IMR-90 (cell line): ENCODE measurements around the gene GUCY2D. TPM values are rescaled to one million over a fixed set of nuclear protein-coding genes. Genes with fewer than 3 reads are reported as not detected.

Source experiments
- ATAC-seq: fragments of 200-7000 bp; cut with Tn5 transposase; 2 replicates; pipeline ENCODE4 v1.9.1; 2020; ENCODE audit warnings: low read depth, mild to moderate bottlenecking, moderate library complexity
- BruUV-seq: library from RNA; stranded (reverse); fragments of 400-500 nt; replicated peaks from 2 replicates; lab custom pipeline; 2021; lab: Mats Ljungman, UMichigan
- CTCF ChIA-PET: fragments of 300-600 bp; formaldehyde crosslinking; extraction: SDS; loops from one replicate; lab custom pipeline; 2021; ENCODE audit warnings: antibody characterized with exemption; lab: Yijun Ruan, JAX
- POLR2A ChIA-PET: fragments of 300-600 bp; sonication (Branson Sonifier 250); formaldehyde crosslinking; loops from one replicate; lab custom pipeline; 2022; ENCODE audit warnings: antibody characterized with exemption; ENCODE audit not compliant: unreplicated experiment; lab: Charles Lee
- DNase-seq: peaks from one replicate; pipeline ENCODE4 v3.0.0; 2013
- H2AFZ ChIP-seq: replicated peaks from 2 replicates; pipeline ENCODE3; 2013; ENCODE audit warnings: low read length, mild to moderate bottlenecking; ENCODE audit not compliant: poor library complexity
- H2AK5ac ChIP-seq: 2 replicates; pipeline ENCODE4 v1.6.1; 2013; ENCODE audit warnings: low read depth, low read length, inconsistent platforms
- H2AK9ac ChIP-seq: replicated peaks from 2 replicates; pipeline ENCODE3; 2013; ENCODE audit warnings: mild to moderate bottlenecking, low read depth, low read length, moderate library complexity; ENCODE audit not compliant: poor library complexity
- H2BK120ac ChIP-seq: 2 replicates; pipeline ENCODE4 v1.6.1; 2013; ENCODE audit warnings: low read depth, low read length, inconsistent platforms
- H2BK15ac ChIP-seq: 3 replicates; pipeline ENCODE4 v1.6.1; 2013; ENCODE audit warnings: low read depth, low read length, inconsistent platforms
- H2BK20ac ChIP-seq: 2 replicates; pipeline ENCODE4 v1.6.1; 2013; ENCODE audit warnings: low read depth, mild to moderate bottlenecking, inconsistent platforms, low read length, moderate library complexity
- H2BK5ac ChIP-seq: 2 replicates; pipeline ENCODE4 v1.6.1; 2013; ENCODE audit warnings: mild to moderate bottlenecking, low read depth, low read length, inconsistent platforms; ENCODE audit not compliant: poor library complexity, severe bottlenecking
- H3K14ac ChIP-seq: replicated peaks from 2 replicates; pipeline ENCODE4 v1.6.1; 2013; ENCODE audit warnings: low read depth, low read length, inconsistent platforms
- H3K18ac ChIP-seq: 2 replicates; pipeline ENCODE4 v1.6.1; 2013; ENCODE audit warnings: low read depth, low read length, control low read depth
- H3K23ac ChIP-seq: 2 replicates; pipeline ENCODE4 v1.6.1; 2013; ENCODE audit warnings: low read depth, low read length, inconsistent platforms
- H3K27ac ChIP-seq: 2 replicates; pipeline ENCODE4 v1.5.1; 2013; ENCODE audit warnings: mild to moderate bottlenecking, control low read depth, low read length; ENCODE audit not compliant: insufficient read depth
- H3K27me3 ChIP-seq: 2 replicates; pipeline ENCODE4 v1.6.1; 2013; ENCODE audit warnings: low read length; ENCODE audit not compliant: control insufficient read depth, insufficient read depth
- H3K36me3 ChIP-seq: 2 replicates; pipeline ENCODE4 v1.6.1; 2013; ENCODE audit warnings: low read length, mixed read lengths; ENCODE audit not compliant: control insufficient read depth, insufficient read depth
- H3K4ac ChIP-seq: 2 replicates; pipeline ENCODE4 v1.6.1; 2013; ENCODE audit warnings: low read depth, low read length, inconsistent platforms
- H3K4me1 ChIP-seq: 2 replicates; pipeline ENCODE4 v1.6.1; 2013; ENCODE audit warnings: low read length, mixed read lengths; ENCODE audit not compliant: control insufficient read depth, insufficient read depth
- H3K4me2 ChIP-seq: 2 replicates; pipeline ENCODE4 v1.6.1; 2013; ENCODE audit warnings: low read depth, mild to moderate bottlenecking, control low read depth, low read length, moderate library complexity
- H3K4me3 ChIP-seq: 2 replicates; pipeline ENCODE4 v1.5.1; 2013; ENCODE audit warnings: low read depth, mild to moderate bottlenecking, control low read depth, low read length, moderate library complexity; ENCODE audit not compliant: insufficient read depth
- H3K56ac ChIP-seq: 2 replicates; pipeline ENCODE4 v1.6.1; 2013; ENCODE audit warnings: low read length, inconsistent platforms; ENCODE audit not compliant: insufficient read depth; ENCODE audit errors: extremely low read depth
- H3K79me1 ChIP-seq, 2 experiments: 2 replicates each; pipeline ENCODE4 v1.6.1; 2013; ENCODE audit warnings: low read length in 2 of 2, inconsistent platforms in 1 of 2, low read depth in 1 of 2
- H3K9ac ChIP-seq: 2 replicates; pipeline ENCODE4 v1.6.1; 2013; ENCODE audit warnings: low read depth, low read length, control low read depth
- H3K9me1 ChIP-seq: 2 replicates; pipeline ENCODE4 v1.6.1; 2013; ENCODE audit warnings: low read length, inconsistent platforms; ENCODE audit not compliant: insufficient read depth
- H3K9me3 ChIP-seq: 2 replicates; pipeline ENCODE4 v1.6.1; 2013; ENCODE audit warnings: low read length; ENCODE audit not compliant: control insufficient read depth, insufficient read depth
- H4K20me1 ChIP-seq: 2 replicates; pipeline ENCODE4 v1.6.1; 2013; ENCODE audit warnings: low read length, inconsistent platforms; ENCODE audit not compliant: insufficient read depth
- H4K5ac ChIP-seq: 2 replicates; pipeline ENCODE4 v1.6.1; 2013; ENCODE audit warnings: mild to moderate bottlenecking, low read depth, low read length, control low read depth
- H4K8ac ChIP-seq, 2 experiments: 2 replicates each; pipeline ENCODE4 v1.6.1; 2013; ENCODE audit warnings: low read depth in 2 of 2, low read length in 2 of 2, control low read depth in 1 of 2, inconsistent platforms in 1 of 2
- H4K91ac ChIP-seq: 2 replicates; pipeline ENCODE4 v1.6.1; 2013; ENCODE audit warnings: low read depth, low read length, inconsistent platforms; ENCODE audit not compliant: insufficient read depth
- BHLHE40 ChIP-seq: fragments of 150-350 bp; IDR thresholded peaks from 2 replicates; pipeline ENCODE4 v1.6.1; 2016; ENCODE audit warnings: mild to moderate bottlenecking, low read depth, low read length
- CTCF ChIP-seq: conservative IDR thresholded peaks from 2 replicates; pipeline ENCODE4 v1.5.1; 2012; ENCODE audit warnings: mild to moderate bottlenecking, low read depth, low read length, improper control_type of control experiment
- FOS ChIP-seq: fragments of 150-350 bp; IDR thresholded peaks from 2 replicates; pipeline ENCODE4 v1.6.1; 2016; ENCODE audit warnings: low read depth, low read length
- MAFK ChIP-seq: IDR thresholded peaks from 2 replicates; pipeline ENCODE4 v1.6.1; 2012; ENCODE audit warnings: low read depth, low read length, improper control_type of control experiment
- MXI1 ChIP-seq: IDR thresholded peaks from 2 replicates; pipeline ENCODE4 v1.6.1; 2012; ENCODE audit warnings: low read depth, mild to moderate bottlenecking, low read length, moderate library complexity, borderline replicate concordance
- NFE2L2 ChIP-seq: fragments of 150-350 bp; IDR thresholded peaks from 2 replicates; pipeline ENCODE4 v1.6.1; 2016; ENCODE audit warnings: low read depth, mild to moderate bottlenecking, low read length
- POLR2A ChIP-seq: IDR thresholded peaks from 2 replicates; pipeline ENCODE4 v1.6.1; 2012; ENCODE audit warnings: mild to moderate bottlenecking, low read depth, low read length
- WGBS, 2 experiments: methylation state at CpG; one replicate each; pipeline versions ENCODE4 v1.1.5 to v1.1.7; 2013; ENCODE audit warnings: missing lambda C conversion rate in 2 of 2; ENCODE audit not compliant: insufficient read length in 1 of 2; ENCODE audit errors: extremely low coverage in 2 of 2; 5-methylcytosine and 5-hydroxymethylcytosine counted together
- dilution Hi-C: fragments of 300-500 bp; cut with HindIII; formaldehyde crosslinking; loops from one replicate; pipeline ENCODE4 v1.14.3; 2018; ENCODE audit warnings: low sequenced_read_pairs; ENCODE audit not compliant: unreplicated experiment
- in situ Hi-C: fragments of 300-500 bp; cut with MboI; formaldehyde crosslinking; loops from 3 replicates; pipeline ENCODE4 v1.14.3; 2019; ENCODE audit warnings: low sequenced_read_pairs, inconsistent platforms, mixed read lengths
- intact Hi-C: fragments of 100-400 bp; cut with micrococcal nuclease; formaldehyde crosslinking; loops from 2 replicates; pipeline ENCODE4 v1.10.0; 2022
- polyA plus RNA-seq, 3 experiments: library from polyadenylated mRNA; depleted of rRNA; stranded (reverse); fragments of >200 nt; gene quantifications; 2 replicates each; pipeline ENCODE4 v1.2.3, GENCODE V29; 2012; ENCODE audit warnings: low replicate concordance in 1 of 3
- total RNA-seq: library from RNA; depleted of rRNA; stranded (reverse); fragments of >200 nt; gene quantifications from 2 replicates; pipeline ENCODE4 v1.2.3, GENCODE V29; 2012

The GUCY2D gene
- total and polyA plus RNA-seq, 2 of the 4 experiments (the other 2 are of a cell fraction): 0.03 TPM; not detected in 1

DNA sequence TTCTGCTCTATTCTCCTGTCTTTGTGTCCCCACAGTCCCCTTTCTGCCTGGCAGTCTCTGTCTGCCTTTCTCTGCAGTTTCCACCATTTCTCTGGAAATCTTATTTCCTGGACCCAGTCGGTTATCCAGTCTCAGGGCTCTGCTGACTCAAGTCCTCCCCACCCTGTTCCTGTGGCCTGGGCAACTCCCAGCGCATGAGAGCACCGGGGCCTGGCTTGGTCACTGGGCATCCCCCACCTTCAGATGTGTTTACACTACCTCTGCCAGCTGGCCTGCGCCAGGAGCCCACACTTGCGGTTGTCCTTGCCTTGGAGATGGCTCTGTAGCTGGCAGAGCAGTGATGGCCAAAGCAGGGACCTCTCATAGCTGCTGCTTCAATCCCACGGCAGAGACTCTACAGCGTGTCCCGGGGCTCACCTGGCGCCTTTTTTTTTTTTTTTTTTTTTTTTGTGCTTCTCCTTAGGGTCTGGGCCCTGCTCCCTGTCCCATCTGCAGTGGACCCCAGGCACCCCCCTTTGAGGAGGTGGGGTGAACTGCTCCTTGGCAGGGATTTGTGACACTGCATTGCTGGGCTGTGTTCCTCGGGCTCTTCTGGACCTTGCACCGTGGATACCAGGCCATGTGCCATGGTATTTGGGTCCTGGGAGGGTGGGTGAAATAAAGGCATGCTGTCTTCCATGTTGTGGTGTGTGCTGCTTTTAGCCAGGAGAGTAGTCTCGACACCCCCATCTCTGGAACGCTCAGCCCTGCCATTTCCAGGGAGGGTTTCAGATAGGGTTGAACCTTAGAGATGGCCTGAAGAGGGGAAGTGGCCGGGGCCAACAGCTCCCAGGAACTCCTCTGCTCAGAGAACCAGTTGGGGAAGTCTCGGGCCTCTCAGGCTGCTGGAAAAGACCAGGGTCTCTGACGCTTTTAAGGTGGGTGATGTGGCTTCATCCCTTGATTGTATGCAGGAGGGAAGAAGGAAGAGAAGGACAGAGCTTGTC, 17.5 kb downstream of the GUCY2D start:
- Histone ChIP-seq H3K9ac (no peak overlapping the region), H3K4me3 (no peak overlapping the region), H3K4me2 (no peak overlapping the region), H3K9me1 (no peaks in the 10 kb centered on the region), H3K18ac (no peak overlapping the region), H2BK15ac (no peak overlapping the region), H3K56ac (no peak overlapping the region), H4K91ac (no peak overlapping the region), H4K20me1 (no peaks in the 10 kb centered on the region), H3K4me1 (peaks cover 3% of the 10 kb centered on the region; the same call in 1 of the 2 replicates), H3K4ac (no peak overlapping the region), H3K79me1 (no peaks in the 10 kb centered on the region), H3K36me3 (no peaks in the 10 kb centered on the region), H2BK120ac (no peak overlapping the region), H3K14ac (no peak overlapping the region), H3K27me3 (peaks cover 49% of the 10 kb centered on the region), H2BK5ac (no peak overlapping the region), H3K23ac (no peak overlapping the region), H4K8ac (no peak overlapping the region), H3K27ac (no peak overlapping the region), H2AK9ac (no peak overlapping the region), H2BK20ac (no peak overlapping the region), H2AK5ac (no peak overlapping the region), H2AFZ (no peak overlapping the region), H3K9me3 (no peaks in the 10 kb centered on the region), H4K5ac (no peak overlapping the region)
- intact Hi-C loops (no loop called here), dilution Hi-C loops (no loop called here), in situ Hi-C loops (no loop called here)
- ATAC-seq (no peak), DNase-seq (peak; percentile 15)
- WGBS, 2 experiments: 67% methylated on average over 8 of the region's 16 CpGs; no CpG with 5 or more reads in 1 of the 2 experiments
- TF ChIP-seq BHLHE40 (no peak), CTCF (no peak), POLR2A (no peak), NFE2L2 (no peak), MXI1 (no peak), FOS (no peak), MAFK (no peak)
- no TSS peak for BruUV-seq
- ChIA-PET POLR2A (no interaction called here), CTCF (no interaction called here)
